Measurements from ENCODE around the gene SPTSSA. TPM values are rescaled to one million over a fixed set of nuclear protein-coding genes. Genes with fewer than 3 reads are reported as not detected.

The SPTSSA gene
- polyA plus RNA-seq, 1 of the 3 experiments (the other 2 are of a cell fraction), result 39.5 TPM

DNA sequence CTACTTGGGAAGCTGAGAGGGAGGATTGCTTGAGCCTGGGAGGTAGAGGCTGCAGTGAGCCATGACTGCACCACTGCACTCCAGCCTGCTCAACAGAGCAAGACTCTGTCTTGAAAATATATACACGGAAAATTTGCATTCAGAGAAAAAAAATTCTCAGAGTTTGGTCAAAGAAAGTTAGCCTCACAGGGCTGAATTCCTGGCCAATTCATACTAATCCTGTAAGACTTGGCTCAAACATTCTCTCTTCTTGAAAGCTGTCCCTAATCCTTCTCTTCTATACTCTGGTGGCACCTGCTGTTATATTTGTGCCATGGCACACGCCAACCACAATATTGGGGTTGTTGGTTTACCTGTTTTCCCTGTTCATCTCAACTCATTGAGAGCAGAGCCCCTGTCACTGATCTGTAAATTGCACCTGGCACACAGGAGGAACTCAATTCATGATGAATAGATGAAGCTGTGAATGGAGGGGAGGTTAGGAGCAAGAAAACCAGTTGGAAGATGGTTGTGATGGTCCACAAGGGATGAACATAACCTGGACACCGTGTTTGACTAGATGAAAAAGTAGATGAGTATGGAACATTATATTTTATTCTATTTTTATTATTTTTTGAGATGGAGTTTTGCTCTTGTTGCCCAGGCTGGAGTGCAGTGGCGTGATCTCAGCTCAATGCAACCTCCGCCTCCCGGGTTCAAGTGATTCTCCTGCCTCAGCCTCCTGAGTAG is 36.8 kb upstream of the SPTSSA start (continued):
- TF ChIP-seq, protein P1, sequence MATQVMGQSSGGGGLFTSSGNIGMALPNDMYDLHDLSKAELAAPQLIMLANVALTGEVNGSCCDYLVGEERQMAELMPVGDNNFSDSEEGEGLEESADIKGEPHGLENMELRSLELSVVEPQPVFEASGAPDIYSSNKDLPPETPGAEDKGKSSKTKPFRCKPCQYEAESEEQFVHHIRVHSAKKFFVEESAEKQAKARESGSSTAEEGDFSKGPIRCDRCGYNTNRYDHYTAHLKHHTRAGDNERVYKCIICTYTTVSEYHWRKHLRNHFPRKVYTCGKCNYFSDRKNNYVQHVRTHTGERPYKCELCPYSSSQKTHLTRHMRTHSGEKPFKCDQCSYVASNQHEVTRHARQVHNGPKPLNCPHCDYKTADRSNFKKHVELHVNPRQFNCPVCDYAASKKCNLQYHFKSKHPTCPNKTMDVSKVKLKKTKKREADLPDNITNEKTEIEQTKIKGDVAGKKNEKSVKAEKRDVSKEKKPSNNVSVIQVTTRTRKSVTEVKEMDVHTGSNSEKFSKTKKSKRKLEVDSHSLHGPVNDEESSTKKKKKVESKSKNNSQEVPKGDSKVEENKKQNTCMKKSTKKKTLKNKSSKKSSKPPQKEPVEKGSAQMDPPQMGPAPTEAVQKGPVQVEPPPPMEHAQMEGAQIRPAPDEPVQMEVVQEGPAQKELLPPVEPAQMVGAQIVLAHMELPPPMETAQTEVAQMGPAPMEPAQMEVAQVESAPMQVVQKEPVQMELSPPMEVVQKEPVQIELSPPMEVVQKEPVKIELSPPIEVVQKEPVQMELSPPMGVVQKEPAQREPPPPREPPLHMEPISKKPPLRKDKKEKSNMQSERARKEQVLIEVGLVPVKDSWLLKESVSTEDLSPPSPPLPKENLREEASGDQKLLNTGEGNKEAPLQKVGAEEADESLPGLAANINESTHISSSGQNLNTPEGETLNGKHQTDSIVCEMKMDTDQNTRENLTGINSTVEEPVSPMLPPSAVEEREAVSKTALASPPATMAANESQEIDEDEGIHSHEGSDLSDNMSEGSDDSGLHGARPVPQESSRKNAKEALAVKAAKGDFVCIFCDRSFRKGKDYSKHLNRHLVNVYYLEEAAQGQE (IDR thresholded peaks at IDR 0.05; ENCODE audit: low read depth, low read length), result no peak
- TF ChIP-seq, protein P2, sequence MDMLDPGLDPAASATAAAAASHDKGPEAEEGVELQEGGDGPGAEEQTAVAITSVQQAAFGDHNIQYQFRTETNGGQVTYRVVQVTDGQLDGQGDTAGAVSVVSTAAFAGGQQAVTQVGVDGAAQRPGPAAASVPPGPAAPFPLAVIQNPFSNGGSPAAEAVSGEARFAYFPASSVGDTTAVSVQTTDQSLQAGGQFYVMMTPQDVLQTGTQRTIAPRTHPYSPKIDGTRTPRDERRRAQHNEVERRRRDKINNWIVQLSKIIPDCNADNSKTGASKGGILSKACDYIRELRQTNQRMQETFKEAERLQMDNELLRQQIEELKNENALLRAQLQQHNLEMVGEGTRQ (IDR thresholded peaks at IDR 0.05; ENCODE audit: borderline replicate concordance, low read depth, low read length), result no peak
- TF ChIP-seq, protein P3, sequence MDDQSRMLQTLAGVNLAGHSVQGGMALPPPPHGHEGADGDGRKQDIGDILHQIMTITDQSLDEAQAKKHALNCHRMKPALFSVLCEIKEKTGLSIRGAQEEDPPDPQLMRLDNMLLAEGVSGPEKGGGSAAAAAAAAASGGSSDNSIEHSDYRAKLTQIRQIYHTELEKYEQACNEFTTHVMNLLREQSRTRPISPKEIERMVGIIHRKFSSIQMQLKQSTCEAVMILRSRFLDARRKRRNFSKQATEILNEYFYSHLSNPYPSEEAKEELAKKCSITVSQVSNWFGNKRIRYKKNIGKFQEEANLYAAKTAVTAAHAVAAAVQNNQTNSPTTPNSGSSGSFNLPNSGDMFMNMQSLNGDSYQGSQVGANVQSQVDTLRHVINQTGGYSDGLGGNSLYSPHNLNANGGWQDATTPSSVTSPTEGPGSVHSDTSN (IDR thresholded peaks at IDR 0.05), result no peak
- TF ChIP-seq MAX (IDR thresholded peaks at IDR 0.05; ENCODE audit: low read depth) (no peak), GABPA (IDR thresholded peaks at IDR 0.05; ENCODE audit: low read depth) (no peak), TCF12 (IDR thresholded peaks at IDR 0.05) (no peak), EP300 (IDR thresholded peaks at IDR 0.05; ENCODE audit: borderline replicate concordance in 1 of 2, low read depth in 1 of 2, low read length in 1 of 2) (no peak)

GRCh38 chr14:34496679-34497513 is 34.9 kb upstream of the SPTSSA start:
- Histone ChIP-seq H4K20me1 (ENCODE audit: insufficient read depth) (no peaks in the 10 kb centered on the region), H3K4me2 (peak overlapping the region; percentile 32; the same call in 1 of the 2 replicates), H3F3A (replicated peaks; ENCODE audit: insufficient read depth) (peaks cover 14% of the 10 kb centered on the region), H3K36me3 (replicated peaks in 1 of 2; ENCODE audit: control insufficient read depth in 1 of 2, insufficient read depth in 2 of 2, low read length in 1 of 2) (no peaks in the 10 kb centered on the region), H3K9me2 (no peaks in the 10 kb centered on the region), H3K9ac (peak overlapping the region; percentile 67), H3K27me3 (ENCODE audit: insufficient read depth) (no peaks in the 10 kb centered on the region), H3K27ac (ENCODE audit: low read depth in 2 of 2, low read length in 1 of 2) (peak overlapping the region; percentile 56 to 98), H3K9me3 (no peaks in the 10 kb centered on the region), H3K4me3 (ENCODE audit: low read depth in 2 of 2, low read length in 1 of 2) (no peak overlapping the region), H3K4me1 (ENCODE audit: control insufficient read depth in 1 of 2, insufficient read depth in 2 of 2, low read depth in 1 of 2, low read length in 1 of 2) (peaks cover 0 to 13% of the 10 kb centered on the region in 2 experiments; a peak in 2 of 4 replicates), H2AFZ (ENCODE audit: low read depth) (peak overlapping the region; percentile 83; the same call in 1 of the 2 replicates), H3K79me2 (ENCODE audit: insufficient read depth) (no peaks in the 10 kb centered on the region)
- CTCF ChIA-PET, result interaction anchor here (1.0 to 6.3 kb wide), 3 partner anchors 10 to 167 kb away, joined by 3 to 70 read pairs (median 5); no protein-coding TSS in a partner anchor
- WGBS (ENCODE audit: low lambda C conversion rate), result 33% methylated on average over 14 of the region's 14 CpGs
- DNase-seq, result peak; percentile 23
- POLR2A ChIA-PET, result interaction anchor here (1.5 kb wide), 1 partner anchor 34 kb away, joined by 3 read pairs; the partner anchor contains the start of gene SPTSSA
- TF ChIP-seq TEAD4 (IDR thresholded peaks at IDR 0.05; ENCODE audit: borderline replicate concordance, insufficient read depth) (0 out of 2 replicates have a peak, but pooled peaks have one; percentile 43), ELF1 (IDR thresholded peaks at IDR 0.05) (peak; percentile 53; the same call in 1 of the 2 replicates), MAX (IDR thresholded peaks at IDR 0.05; ENCODE audit: low read depth) (peak; percentile 85), NRF1 (IDR thresholded peaks at IDR 0.05; ENCODE audit: low read depth, low read length) (no peak), RXRA (IDR thresholded peaks at IDR 0.05; ENCODE audit: borderline replicate concordance, low read depth) (0 out of 2 replicates have a peak, but pooled peaks have one; percentile 51), TCF12 (IDR thresholded peaks at IDR 0.05) (peak; percentile 73), FOSL2 (IDR thresholded peaks at IDR 0.05; ENCODE audit: borderline replicate concordance, low read depth) (peak; percentile 97), TAF1 (IDR thresholded peaks at IDR 0.05; ENCODE audit: borderline replicate concordance, low read depth, low read length) (peak; percentile 45; the same call in 1 of the 2 replicates), EP300 (IDR thresholded peaks at IDR 0.05; ENCODE audit: borderline replicate concordance in 1 of 2, low read depth in 1 of 2, low read length in 1 of 2) (peak in 1 of 2 experiments; percentile 78; a peak in 1 of 4 replicates), MEF2A (IDR thresholded peaks at IDR 0.05; ENCODE audit: borderline replicate concordance, low read depth) (peak; percentile 35; the same call in 1 of the 2 replicates), NFIC (IDR thresholded peaks at IDR 0.05; ENCODE audit: borderline replicate concordance) (peak; percentile 70), MXI1 (IDR thresholded peaks at IDR 0.05; ENCODE audit: low read depth, low read length) (no peak), RCOR1 (IDR thresholded peaks at IDR 0.05; ENCODE audit: low read length) (no peak), YY1 (IDR thresholded peaks at IDR 0.05; ENCODE audit: low read depth) (0 out of 2 replicates have a peak, but pooled peaks have one; percentile 50), EZH2phosphoT487 (IDR thresholded peaks at IDR 0.05; ENCODE audit: borderline replicate concordance, low read depth) (no peak), POLR2AphosphoS5 (IDR thresholded peaks at IDR 0.05; ENCODE audit: low read depth, low read length) (peak; percentile 76)
- TF ChIP-seq, protein P3 (IDR thresholded peaks at IDR 0.05), result peak; percentile 50; the same call in 1 of the 2 replicates

All from SK-N-SH (cell line).